Measurements from ENCODE around the gene SLC44A2. TPM values are rescaled to one million over a fixed set of nuclear protein-coding genes. Genes with fewer than 3 reads are reported as not detected.

The SLC44A2 gene
- total and polyA plus RNA-seq, 2 of the 13 experiments (the other 11 are each of a cell fraction or from before 2014, with no cell fraction given): 2.4 to 5.6 TPM

DNA sequence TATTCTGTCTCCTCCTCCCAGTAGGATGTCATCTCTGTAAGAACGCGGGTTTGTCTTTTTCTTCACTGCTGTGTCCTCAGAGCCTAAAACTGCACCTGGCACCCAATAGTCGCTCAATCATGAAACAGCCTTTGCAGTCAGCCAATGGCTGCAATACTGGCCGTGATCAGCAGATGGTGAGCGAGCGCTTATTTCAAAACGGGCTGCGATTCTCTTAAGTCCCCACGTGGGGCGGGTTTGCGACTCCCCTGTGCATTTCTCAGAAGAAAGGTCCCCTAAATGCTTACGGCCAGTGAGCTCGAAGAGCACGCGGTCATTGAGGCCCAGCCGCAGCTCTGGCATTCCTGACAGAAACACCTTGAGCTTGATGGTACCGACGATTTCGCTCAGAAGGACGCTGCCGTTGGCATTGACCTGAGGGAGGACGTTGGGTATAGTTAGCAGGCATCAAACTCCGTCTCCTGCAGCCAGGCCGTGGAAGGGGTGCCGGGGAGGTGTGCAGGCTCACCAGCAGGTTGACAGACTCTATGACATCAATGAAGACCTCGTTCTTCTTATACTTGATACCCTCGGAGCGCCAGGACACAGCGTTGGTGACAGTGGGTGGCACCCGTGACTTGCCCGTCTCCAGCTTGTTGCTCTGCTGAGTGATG, 44.2 kb upstream of the SLC44A2 start (continued):
- TF ChIP-seq KIAA2018 (CRISPR knock-in tag; IDR thresholded peaks at IDR 0.05; ENCODE audit: borderline replicate concordance) (no peak), KAT8 (CRISPR knock-in tag; IDR thresholded peaks at IDR 0.05) (peak; percentile 38; the same call in 1 of the 2 replicates), XRCC5 (optimal IDR thresholded peaks at IDR 0.05; ENCODE audit: low read length) (peak; percentile 83), BCL3 (CRISPR knock-in tag; IDR thresholded peaks at IDR 0.05) (0 out of 2 replicates have a peak, but pooled peaks have one; percentile 42), HNRNPLL (IDR thresholded peaks at IDR 0.05; ENCODE audit: low read depth, low read length, poor library complexity, severe bottlenecking) (peak; percentile 56), GABPB1 (CRISPR knock-in tag; IDR thresholded peaks at IDR 0.05) (no peak), ZNF121 (CRISPR knock-in tag; IDR thresholded peaks at IDR 0.05) (no peak), ASH2L (IDR thresholded peaks at IDR 0.05; ENCODE audit: insufficient read length, low read depth, low read length) (no peak), ZFAT (CRISPR knock-in tag; conservative IDR thresholded peaks at IDR 0.05) (no peak), TSC22D2 (CRISPR knock-in tag; IDR thresholded peaks at IDR 0.05; ENCODE audit: borderline replicate concordance) (no peak), ZNF605 (CRISPR knock-in tag; IDR thresholded peaks at IDR 0.05) (no peak)
- TF ChIP-seq, protein P1, sequence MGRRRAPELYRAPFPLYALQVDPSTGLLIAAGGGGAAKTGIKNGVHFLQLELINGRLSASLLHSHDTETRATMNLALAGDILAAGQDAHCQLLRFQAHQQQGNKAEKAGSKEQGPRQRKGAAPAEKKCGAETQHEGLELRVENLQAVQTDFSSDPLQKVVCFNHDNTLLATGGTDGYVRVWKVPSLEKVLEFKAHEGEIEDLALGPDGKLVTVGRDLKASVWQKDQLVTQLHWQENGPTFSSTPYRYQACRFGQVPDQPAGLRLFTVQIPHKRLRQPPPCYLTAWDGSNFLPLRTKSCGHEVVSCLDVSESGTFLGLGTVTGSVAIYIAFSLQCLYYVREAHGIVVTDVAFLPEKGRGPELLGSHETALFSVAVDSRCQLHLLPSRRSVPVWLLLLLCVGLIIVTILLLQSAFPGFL (CRISPR knock-in tag; IDR thresholded peaks at IDR 0.05): no peak
- TF ChIP-seq, protein P2, sequence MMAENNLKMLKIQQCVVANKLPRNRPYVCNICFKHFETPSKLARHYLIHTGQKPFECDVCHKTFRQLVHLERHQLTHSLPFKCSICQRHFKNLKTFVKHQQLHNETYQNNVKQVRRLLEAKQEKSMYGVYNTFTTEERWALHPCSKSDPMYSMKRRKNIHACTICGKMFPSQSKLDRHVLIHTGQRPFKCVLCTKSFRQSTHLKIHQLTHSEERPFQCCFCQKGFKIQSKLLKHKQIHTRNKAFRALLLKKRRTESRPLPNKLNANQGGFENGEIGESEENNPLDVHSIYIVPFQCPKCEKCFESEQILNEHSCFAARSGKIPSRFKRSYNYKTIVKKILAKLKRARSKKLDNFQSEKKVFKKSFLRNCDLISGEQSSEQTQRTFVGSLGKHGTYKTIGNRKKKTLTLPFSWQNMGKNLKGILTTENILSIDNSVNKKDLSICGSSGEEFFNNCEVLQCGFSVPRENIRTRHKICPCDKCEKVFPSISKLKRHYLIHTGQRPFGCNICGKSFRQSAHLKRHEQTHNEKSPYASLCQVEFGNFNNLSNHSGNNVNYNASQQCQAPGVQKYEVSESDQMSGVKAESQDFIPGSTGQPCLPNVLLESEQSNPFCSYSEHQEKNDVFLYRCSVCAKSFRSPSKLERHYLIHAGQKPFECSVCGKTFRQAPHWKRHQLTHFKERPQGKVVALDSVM (CRISPR knock-in tag; IDR thresholded peaks at IDR 0.05): peak; percentile 76; the same call in 1 of the 2 replicates
- TF ChIP-seq, protein P3, sequence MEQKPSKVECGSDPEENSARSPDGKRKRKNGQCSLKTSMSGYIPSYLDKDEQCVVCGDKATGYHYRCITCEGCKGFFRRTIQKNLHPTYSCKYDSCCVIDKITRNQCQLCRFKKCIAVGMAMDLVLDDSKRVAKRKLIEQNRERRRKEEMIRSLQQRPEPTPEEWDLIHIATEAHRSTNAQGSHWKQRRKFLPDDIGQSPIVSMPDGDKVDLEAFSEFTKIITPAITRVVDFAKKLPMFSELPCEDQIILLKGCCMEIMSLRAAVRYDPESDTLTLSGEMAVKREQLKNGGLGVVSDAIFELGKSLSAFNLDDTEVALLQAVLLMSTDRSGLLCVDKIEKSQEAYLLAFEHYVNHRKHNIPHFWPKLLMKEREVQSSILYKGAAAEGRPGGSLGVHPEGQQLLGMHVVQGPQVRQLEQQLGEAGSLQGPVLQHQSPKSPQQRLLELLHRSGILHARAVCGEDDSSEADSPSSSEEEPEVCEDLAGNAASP (CRISPR knock-in tag; IDR thresholded peaks at IDR 0.05; ENCODE audit: borderline replicate concordance): 0 out of 2 replicates have a peak, but pooled peaks have one; percentile 44

Data from HepG2 (cell line).